GM21723 (cell line): Measurements from ENCODE around the gene RTL10.

Experiments
- ATAC-seq: cut with Tn5 transposase; IDR thresholded peaks from one replicate; pipeline ENCODE4 v1.9.1; 2021; ENCODE audit warnings: mild to moderate bottlenecking, moderate library complexity; ENCODE audit not compliant: unreplicated experiment

Gene RTL10

DNA sequence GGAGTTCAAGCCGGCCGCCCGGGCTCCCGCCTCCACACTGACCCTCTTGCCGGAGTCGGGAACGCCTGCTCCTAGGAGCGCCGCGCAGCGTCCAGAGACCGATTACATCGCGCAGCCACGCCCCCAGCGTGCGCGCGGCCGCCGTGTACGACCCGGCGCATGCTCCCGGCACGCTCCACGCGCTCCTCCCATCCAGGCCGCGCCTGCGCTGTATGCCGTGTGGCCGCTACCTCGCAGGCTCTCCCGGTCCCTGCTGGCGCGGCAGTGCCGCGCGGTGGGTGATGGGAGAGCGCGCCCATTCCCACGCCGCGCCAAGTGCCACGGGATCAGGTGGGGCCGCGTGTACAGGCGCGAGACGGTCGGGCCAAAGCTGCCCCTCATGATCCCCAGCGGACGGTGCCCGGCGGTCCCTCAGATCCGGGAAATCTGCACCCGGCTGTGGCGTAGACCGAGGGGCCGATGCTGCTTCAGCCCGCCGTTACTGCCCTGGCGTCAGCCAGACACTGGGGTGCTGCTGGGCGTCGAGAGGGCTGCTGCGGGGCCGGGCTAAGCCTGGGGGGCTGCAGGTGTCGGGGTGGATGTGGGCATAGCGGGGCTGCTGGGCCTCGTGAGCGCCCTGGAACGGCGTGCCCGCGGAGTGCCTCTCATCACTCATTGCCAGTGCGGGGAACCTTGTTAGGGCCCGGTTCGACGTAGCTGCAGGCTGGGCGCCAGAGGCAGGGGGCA lies at the start of gene RTL10, which contains the start of gene GNB1L:
Gene RTL10, minus strand, starts transcription at position 97 of the 726 bp plus-strand sequence. CDS start 2,613 bp downstream, outside the sequence.
Gene GNB1L, minus strand, starts transcription at position 97 of the 726 bp plus-strand sequence. CDS start 33,519 bp downstream, outside the sequence.
- peak; percentile 80 for ATAC-seq

DNA sequence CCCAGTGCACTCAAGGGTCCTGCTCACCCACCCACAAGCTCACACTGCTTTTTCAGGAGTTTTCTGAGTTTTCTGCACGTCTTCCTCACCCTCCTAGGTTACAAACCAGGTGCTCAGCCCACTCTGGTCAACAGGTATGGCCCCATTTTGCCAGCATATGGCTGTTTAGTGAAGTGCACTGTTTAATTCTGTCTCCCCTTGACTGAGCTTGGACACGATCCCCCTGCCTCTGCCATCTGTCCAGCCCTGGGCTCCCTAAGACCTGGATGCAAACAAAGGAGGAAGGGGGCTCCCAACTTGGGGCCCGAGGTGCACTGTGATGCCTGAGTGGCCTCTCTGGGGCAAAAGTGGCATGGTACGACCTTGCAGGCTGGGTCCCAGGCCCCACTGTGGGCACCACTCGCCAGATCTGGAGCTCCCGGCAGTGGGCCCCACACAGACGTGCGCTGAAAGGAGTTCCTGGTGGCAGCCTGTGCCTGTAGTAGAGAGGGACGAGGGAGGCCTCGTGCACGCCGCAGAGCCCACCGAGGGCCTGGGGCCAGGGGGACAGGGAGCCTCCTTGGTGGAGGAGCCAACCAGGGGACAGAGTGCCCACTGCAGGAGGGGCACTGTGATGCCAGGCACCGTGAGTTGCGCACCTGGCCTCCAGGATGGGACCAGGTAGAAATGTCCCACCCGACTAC lies 49.6 kb upstream of the RTL10 start:
- ATAC-seq: no peak

- no peak for ATAC-seq
Observed at GRCh38 chr22:19903513-19903912, 48.8 kb upstream of the RTL10 start.

DNA sequence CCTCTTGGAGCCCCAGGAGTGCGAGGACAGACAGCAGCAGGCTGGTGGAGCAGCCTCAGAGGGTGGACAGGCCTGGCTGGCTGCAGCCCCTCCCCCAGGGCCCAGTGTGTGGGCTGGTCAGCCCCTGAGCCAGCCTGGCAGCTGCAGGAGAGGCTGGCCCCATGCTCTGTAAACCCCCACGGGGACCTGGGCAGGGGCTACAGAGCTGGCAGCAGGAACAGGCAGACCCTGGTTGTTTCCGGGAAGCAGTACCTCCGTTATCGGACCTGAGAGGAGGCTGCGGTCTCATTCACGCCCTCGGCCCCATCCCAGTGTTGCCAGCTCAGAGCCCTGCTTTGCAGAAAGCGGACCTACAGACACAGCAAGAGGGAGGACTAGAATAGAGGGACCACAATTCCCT lies 48.4 kb upstream of the RTL10 start:
- ATAC-seq: no peak

- ATAC-seq: no peak
Observed at GRCh38 chr22:19902245-19902715, 47.6 kb upstream of the RTL10 start.

DNA sequence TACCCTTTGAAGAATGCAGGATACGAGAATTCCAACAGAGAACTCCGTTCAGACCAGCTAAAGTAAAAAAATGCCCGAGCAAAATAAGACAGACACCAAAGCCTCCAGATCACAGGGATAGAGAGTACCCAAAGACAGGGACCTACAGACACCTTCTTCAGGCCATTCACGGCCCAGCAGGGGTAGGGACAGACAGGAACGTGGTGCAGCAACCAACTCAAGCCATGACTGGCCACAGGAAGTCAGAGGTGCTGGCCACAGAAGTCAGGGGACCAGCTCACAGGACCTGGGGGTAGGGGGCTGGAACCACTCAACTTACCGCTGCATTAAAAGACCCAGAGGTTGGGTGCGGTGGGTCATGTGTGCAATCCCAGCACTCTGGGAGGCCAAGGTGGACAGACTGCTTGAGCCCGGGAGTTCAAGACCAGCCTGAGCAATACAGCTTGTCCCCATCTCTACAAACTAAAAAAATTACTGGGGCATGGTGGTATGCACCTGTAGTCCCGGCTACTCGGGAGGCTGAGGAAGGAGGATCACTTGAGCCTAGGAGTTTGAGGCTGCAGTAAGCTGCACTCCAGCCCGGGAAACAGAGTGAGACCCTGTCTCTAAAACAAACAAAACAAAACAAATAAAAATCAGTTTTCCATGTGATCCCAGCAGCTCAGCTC lies 47.0 kb upstream of the RTL10 start:
- ATAC-seq: no peak

DNA sequence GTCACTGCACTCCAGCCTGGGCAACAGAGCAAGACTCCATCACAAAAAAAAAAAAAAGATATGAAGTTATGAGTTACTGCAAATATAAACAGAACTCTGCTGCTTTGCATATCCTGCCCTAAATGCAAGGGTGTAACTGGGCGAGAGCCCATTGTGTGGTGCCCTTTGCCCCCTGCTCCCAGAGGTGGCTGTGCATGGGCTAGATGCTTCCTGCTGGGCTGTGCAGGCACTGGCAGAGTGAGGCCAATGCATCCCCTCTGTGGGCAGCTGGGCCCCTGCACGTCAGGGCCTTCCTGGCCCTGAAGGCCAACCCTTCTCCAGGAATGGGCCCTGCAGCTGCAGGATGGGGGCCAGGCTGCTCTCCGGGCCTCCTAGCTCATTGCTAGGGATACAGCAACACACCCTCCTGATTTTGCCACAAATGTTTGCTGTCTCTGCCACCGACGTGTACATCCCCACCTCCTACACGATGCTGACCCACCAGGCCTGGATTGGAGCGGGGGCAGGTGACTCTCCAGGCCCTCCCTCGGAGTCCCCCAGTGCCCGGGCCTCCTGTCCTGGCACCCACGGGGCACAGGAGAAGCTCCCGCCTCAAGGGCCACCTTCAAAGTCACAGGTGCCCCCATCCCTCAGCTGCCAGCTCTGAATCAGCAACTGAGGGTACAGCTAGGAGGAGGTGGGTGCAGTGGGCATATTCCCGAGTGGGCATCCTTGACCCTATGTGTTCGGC lies 46.2 kb upstream of the RTL10 start:
- no peak for ATAC-seq

- no peak for ATAC-seq
Observed at GRCh38 chr22:19898831-19899567, 44.3 kb upstream of the RTL10 start.

GRCh38 chr22:19898145-19898544 lies 43.5 kb upstream of the RTL10 start:
- no peak for ATAC-seq

DNA sequence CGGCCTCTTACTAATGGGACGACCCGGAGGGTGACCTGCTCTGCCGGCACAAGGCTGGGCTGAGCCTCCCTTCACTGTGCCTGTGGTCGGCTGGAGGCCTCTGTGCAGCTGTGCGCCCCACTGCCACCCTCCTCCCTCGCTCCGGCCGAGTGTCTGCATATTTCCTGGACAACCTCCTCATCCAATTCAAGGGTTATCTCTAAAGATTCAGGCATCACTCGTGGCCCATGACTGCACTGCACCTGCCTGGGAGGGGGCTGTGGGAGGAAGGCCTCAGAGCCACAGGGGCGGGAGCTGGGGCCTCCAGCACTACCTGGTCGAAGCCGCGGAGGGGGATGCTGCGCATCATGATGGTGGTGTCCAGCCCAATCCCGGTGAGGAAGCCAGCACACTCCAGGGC lies 43.1 kb upstream of the RTL10 start:
- ATAC-seq: no peak

- ATAC-seq: no peak
Observed at GRCh38 chr22:19896665-19897355, 42.1 kb upstream of the RTL10 start.

- ATAC-seq: no peak
Observed at GRCh38 chr22:19895160-19895849, 40.6 kb upstream of the RTL10 start.

DNA sequence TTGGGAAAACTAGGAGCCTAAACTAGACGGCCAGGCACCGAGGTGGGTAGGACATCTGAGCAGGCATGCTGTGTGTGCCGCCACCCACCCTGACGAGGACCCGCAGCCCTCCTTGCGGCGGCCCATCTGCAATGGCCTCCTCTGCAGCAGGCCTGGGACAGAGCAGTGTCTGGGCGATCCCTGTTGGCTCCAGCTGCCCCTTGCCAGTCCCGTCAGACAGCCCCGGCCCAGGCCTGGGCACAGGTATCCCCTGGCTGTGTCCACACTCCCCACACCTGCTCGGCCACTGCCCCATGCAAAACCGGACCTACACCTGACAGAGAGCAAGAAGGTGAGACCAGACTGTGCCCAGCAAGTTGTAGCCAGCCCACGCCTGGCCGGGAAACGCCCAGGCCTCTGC lies 38.7 kb upstream of the RTL10 start:
- no peak for ATAC-seq

DNA sequence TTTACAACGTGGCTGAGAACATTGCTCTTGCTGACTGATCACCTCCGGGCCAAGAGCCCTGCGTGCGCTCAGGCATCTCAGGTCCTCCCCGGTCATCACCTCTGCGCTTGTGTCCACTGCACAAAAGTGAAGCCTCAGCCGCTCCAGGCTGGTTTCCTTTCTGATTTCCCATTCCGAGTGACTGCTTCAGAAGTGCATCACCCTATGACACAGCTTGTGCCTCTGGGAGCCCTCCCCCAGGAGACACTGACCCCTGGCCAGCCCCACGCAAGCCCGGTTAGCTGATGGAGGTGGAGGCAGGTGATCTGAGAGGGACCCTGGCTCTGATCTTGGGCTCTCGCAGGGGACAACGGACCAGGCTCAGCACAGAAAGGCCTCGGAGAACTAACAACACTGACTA lies 38.3 kb upstream of the RTL10 start:
- ATAC-seq: no peak

- ATAC-seq: no peak
Observed at GRCh38 chr22:19892257-19892879, 37.7 kb upstream of the RTL10 start.

- no peak for ATAC-seq
Observed at GRCh38 chr22:19891317-19892256, 36.9 kb upstream of the RTL10 start.

GRCh38 chr22:19890502-19891316 lies 36.0 kb upstream of the RTL10 start:
- ATAC-seq: no peak
